GM12878 (cell line): ENCODE data around the gene CD27. TPM values are rescaled to one million over a fixed set of nuclear protein-coding genes. Genes with fewer than 3 reads are reported as not detected.

Source experiments
- BHLHE40 ChIP-seq, 2 experiments: fragments of 450-650 bp in 1 of 2; IDR thresholded peaks; 2 replicates each; pipeline ENCODE4 v1.6.1; 2011 to 2017; ENCODE audit warnings: low read depth in 2 of 2, borderline replicate concordance in 1 of 2, improper control_type of control experiment in 1 of 2, low read length in 1 of 2, mild to moderate bottlenecking in 1 of 2
- GATAD2B ChIP-seq: fragments of 450-650 bp; conservative IDR thresholded peaks from 2 replicates; pipeline ENCODE4 v1.6.1; 2017; ENCODE audit warnings: low read depth, mild to moderate bottlenecking, moderate library complexity
- IRF5 ChIP-seq: fragments of 450-650 bp; IDR thresholded peaks from 2 replicates; pipeline ENCODE4 v1.6.1; 2017; ENCODE audit warnings: borderline replicate concordance
- JUNB ChIP-seq: IDR thresholded peaks from 2 replicates; pipeline ENCODE4 v1.6.1; 2016; ENCODE audit warnings: antibody characterized with exemption, mild to moderate bottlenecking
- LARP7 ChIP-seq: fragments of 450-650 bp; IDR thresholded peaks from 2 replicates; pipeline ENCODE4 v1.6.1; 2017; ENCODE audit warnings: mild to moderate bottlenecking
- MEF2B ChIP-seq: fragments of 450-650 bp; IDR thresholded peaks from 2 replicates; pipeline ENCODE4 v1.6.1; 2018; ENCODE audit warnings: mild to moderate bottlenecking, moderate library complexity; ENCODE audit not compliant: partially characterized antibody, poor library complexity, severe bottlenecking
- RFX5 ChIP-seq: IDR thresholded peaks from 2 replicates; pipeline ENCODE4 v1.6.1; 2011; ENCODE audit warnings: low read depth, low read length, improper control_type of control experiment
- SIX5 ChIP-seq: IDR thresholded peaks from 2 replicates; pipeline ENCODE4 v1.6.1; 2011; ENCODE audit warnings: mild to moderate bottlenecking, low read depth, low read length, moderate library complexity; ENCODE audit not compliant: severe bottlenecking
- SPI1 ChIP-seq: IDR thresholded peaks from 2 replicates; pipeline ENCODE4 v1.6.1; 2011; ENCODE audit warnings: low read depth, mild to moderate bottlenecking, low read length, moderate library complexity, borderline replicate concordance; ENCODE audit not compliant: insufficient read depth
- YY1 ChIP-seq: IDR thresholded peaks from 2 replicates; pipeline ENCODE4 v1.6.1; 2011; ENCODE audit warnings: low read depth, mild to moderate bottlenecking, low read length
- ZBTB40 ChIP-seq: fragments of 450-650 bp; IDR thresholded peaks from 2 replicates; pipeline ENCODE4 v1.6.1; 2016; ENCODE audit warnings: mild to moderate bottlenecking, moderate library complexity, borderline replicate concordance
- ZNF687 ChIP-seq: fragments of 450-650 bp; IDR thresholded peaks from 2 replicates; pipeline ENCODE4 v1.6.1; 2017; ENCODE audit warnings: mild to moderate bottlenecking, moderate library complexity
- polyA plus RNA-seq, 11 experiments: library from polyadenylated mRNA; depleted of rRNA in 4 of 11; unstranded in 6 of 11; stranded (reverse) in 5 of 11; fragments of >200 nt; fragmentation: Nextera tagmentation in 4 of 11; fragmentation: Illumina TruSeq in 1 of 11; extraction: Ambion mirVana in 4 of 11; extraction: Trizol in 1 of 11; gene quantifications; 1 replicate in 1 of 11; 2 replicates in 10 of 11; pipeline versions ENCODE4 v1.2.1 to v1.2.3, GENCODE V29; 2011 to 2016; ENCODE audit warnings: inconsistent platforms in 2 of 11, missing spikeins in 2 of 11, low read depth in 1 of 11
- total RNA-seq, 4 experiments: library from RNA; depleted of rRNA in 3 of 4; stranded (reverse); fragments of >200 nt in 3 of 4; fragmentation: Illumina TruSeq in 1 of 4; extraction: Trizol in 1 of 4; gene quantifications; 2 replicates each; pipeline versions ENCODE4 v1.2.1 to v1.2.3, GENCODE V29; 2013 to 2021
- TF ChIP-seq, protein P1 (sequence below): fragments of 450-650 bp; IDR thresholded peaks from 2 replicates; pipeline ENCODE4 v1.6.1; 2017; ENCODE audit warnings: mild to moderate bottlenecking, low read depth, inconsistent platforms; ENCODE audit not compliant: poor library complexity, severe bottlenecking

The CD27 gene
- total and polyA plus RNA-seq, 10 of the 15 experiments (the other 5 are each of a cell fraction or from before 2014, with no cell fraction given), result 4.9 to 184 (median 106) TPM

- TF ChIP-seq, protein P1, sequence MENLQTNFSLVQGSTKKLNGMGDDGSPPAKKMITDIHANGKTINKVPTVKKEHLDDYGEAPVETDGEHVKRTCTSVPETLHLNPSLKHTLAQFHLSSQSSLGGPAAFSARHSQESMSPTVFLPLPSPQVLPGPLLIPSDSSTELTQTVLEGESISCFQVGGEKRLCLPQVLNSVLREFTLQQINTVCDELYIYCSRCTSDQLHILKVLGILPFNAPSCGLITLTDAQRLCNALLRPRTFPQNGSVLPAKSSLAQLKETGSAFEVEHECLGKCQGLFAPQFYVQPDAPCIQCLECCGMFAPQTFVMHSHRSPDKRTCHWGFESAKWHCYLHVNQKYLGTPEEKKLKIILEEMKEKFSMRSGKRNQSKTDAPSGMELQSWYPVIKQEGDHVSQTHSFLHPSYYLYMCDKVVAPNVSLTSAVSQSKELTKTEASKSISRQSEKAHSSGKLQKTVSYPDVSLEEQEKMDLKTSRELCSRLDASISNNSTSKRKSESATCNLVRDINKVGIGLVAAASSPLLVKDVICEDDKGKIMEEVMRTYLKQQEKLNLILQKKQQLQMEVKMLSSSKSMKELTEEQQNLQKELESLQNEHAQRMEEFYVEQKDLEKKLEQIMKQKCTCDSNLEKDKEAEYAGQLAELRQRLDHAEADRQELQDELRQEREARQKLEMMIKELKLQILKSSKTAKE, result peak; percentile 65
- peak; percentile 57 for TF ChIP-seq MEF2B
- TF ChIP-seq SPI1, result no peak
- peak; percentile 91 for TF ChIP-seq YY1
- no peak for TF ChIP-seq SIX5
- TF ChIP-seq ZBTB40, result no peak
- TF ChIP-seq IRF5, result no peak
- peak; percentile 50; the same call in 1 of the 2 replicates for TF ChIP-seq ZNF687
- TF ChIP-seq BHLHE40 (IDR thresholded peaks at IDR 0.05; ENCODE audit: borderline replicate concordance in 1 of 2, low read depth in 2 of 2, low read length in 1 of 2), result peak; percentile 90 to 92
- 0 out of 2 replicates have a peak, but pooled peaks have one; percentile 34 for TF ChIP-seq GATAD2B
- TF ChIP-seq JUNB, result no peak
- peak; percentile 28; the same call in 1 of the 2 replicates for TF ChIP-seq LARP7
- TF ChIP-seq RFX5, result no peak
Observed at GRCh38 chr12:6423267-6424007, 21.3 kb upstream of the CD27 start (continued).
